B cell (primary cell): ENCODE results near the gene FARP1. TPM values are rescaled to one million over a fixed set of nuclear protein-coding genes. Genes with fewer than 3 reads are reported as not detected.

Experiments used
- ATAC-seq: fragments of 200-7000 bp; cut with Tn5 transposase; one replicate; pipeline ENCODE4 v1.10.0; 2021; ENCODE audit warnings: low read depth, mild to moderate bottlenecking, moderate number of reproducible peaks, moderate library complexity
- CTCF ChIA-PET: fragments of 350-600 bp; sonication (Branson Sonifier 250); formaldehyde crosslinking; loops from one replicate; lab custom pipeline; 2021; ENCODE audit warnings: antibody characterized with exemption, inconsistent platforms; lab: Charles Lee
- POLR2A ChIA-PET: fragments of 350-600 bp; sonication (Branson Sonifier 250); formaldehyde crosslinking; loops from one replicate; lab custom pipeline; 2021; ENCODE audit warnings: antibody characterized with exemption; lab: Charles Lee
- DNase-seq: peaks from one replicate; pipeline ENCODE4 v3.0.0; 2013
- H2AFZ ChIP-seq: 2 replicates; pipeline ENCODE4 v1.6.1; 2012; ENCODE audit warnings: mild to moderate bottlenecking, low read depth, low read length; ENCODE audit not compliant: insufficient read depth, poor library complexity, severe bottlenecking
- H3K27ac ChIP-seq, 2 donors: 1 replicate in 1 of 2; 2 replicates in 1 of 2; pipeline ENCODE4 v1.5.1; 2012 to 2013; ENCODE audit warnings: low read length in 2 of 2, mild to moderate bottlenecking in 2 of 2, moderate library complexity in 1 of 2
- H3K27me3 ChIP-seq, 4 experiments: fragments of 200-600 bp in 1 of 4; sonication (generic) in 1 of 4; replicated peaks in 1 of 4; 1 replicate in 2 of 4; 2 replicates in 2 of 4; pipeline versions ENCODE4 v1.6.1 to v1.7.0; 2013 to 2016; ENCODE audit warnings: low read length in 3 of 4, mild to moderate bottlenecking in 2 of 4, mixed read lengths in 1 of 4, moderate library complexity in 1 of 4; ENCODE audit not compliant: insufficient read depth in 4 of 4, control insufficient read depth in 3 of 4; ENCODE audit errors: control extremely low read depth in 1 of 4
- H3K36me3 ChIP-seq, 2 experiments: replicated peaks in 1 of 2; 1 replicate in 1 of 2; 2 replicates in 1 of 2; pipeline versions ENCODE4 v1.6.1 to v1.7.1; 2013; ENCODE audit warnings: low read length in 1 of 2; ENCODE audit not compliant: insufficient read depth in 2 of 2, control insufficient read depth in 1 of 2; ENCODE audit errors: control extremely low read depth in 1 of 2, extremely low read depth in 1 of 2
- H3K4me1 ChIP-seq, 2 donors: fragments of 200-600 bp in 1 of 2; sonication (generic) in 1 of 2; 1 replicate in 1 of 2; 2 replicates in 1 of 2; pipeline versions ENCODE4 v1.5.1 to v1.6.1; 2013 to 2017; ENCODE audit warnings: low read length in 2 of 2; ENCODE audit not compliant: control insufficient read depth in 2 of 2, insufficient read depth in 2 of 2
- H3K4me2 ChIP-seq: replicated peaks from 2 replicates; pipeline ENCODE3; 2012; ENCODE audit warnings: mild to moderate bottlenecking, low read depth, low read length; ENCODE audit not compliant: poor library complexity, severe bottlenecking
- H3K4me3 ChIP-seq, 5 experiments: fragments of 200-600 bp in 1 of 5; sonication (generic) in 1 of 5; 1 replicate in 3 of 5; 2 replicates in 2 of 5; pipeline versions ENCODE4 v1.5.1 to v1.7.0; 2011 to 2016; ENCODE audit warnings: low read length in 4 of 5, mild to moderate bottlenecking in 4 of 5, low read depth in 2 of 5, control low read depth in 1 of 5, moderate library complexity in 1 of 5; ENCODE audit not compliant: insufficient read depth in 1 of 5; ENCODE audit errors: control extremely low read depth in 1 of 5, extremely low read depth in 1 of 5
- H3K79me2 ChIP-seq: fragments of 200-600 bp; sonication (generic); one replicate; pipeline ENCODE4 v1.6.0; 2016; ENCODE audit warnings: low read length; ENCODE audit not compliant: control insufficient read depth, insufficient read depth
- H3K9ac ChIP-seq: fragments of 200-600 bp; sonication (generic); 2 replicates; pipeline ENCODE4 v1.6.1; 2017; ENCODE audit warnings: mild to moderate bottlenecking, low read length, moderate library complexity
- H3K9me3 ChIP-seq, 3 donors: one replicate each; pipeline versions ENCODE4 v1.6.1 to v1.7.1; 2013; ENCODE audit warnings: low read length in 2 of 3; ENCODE audit not compliant: control insufficient read depth in 2 of 3, insufficient read depth in 1 of 3; ENCODE audit errors: control extremely low read depth in 1 of 3
- H4K20me1 ChIP-seq: 2 replicates; pipeline ENCODE4 v1.6.0; 2012; ENCODE audit warnings: mild to moderate bottlenecking, low read length; ENCODE audit not compliant: insufficient read depth, control insufficient read depth, poor library complexity, severe bottlenecking
- H3K27ac Mint-ChIP-seq: one replicate; pipeline ENCODE4 v1.8.0; 2021; ENCODE audit warnings: mixed read lengths
- H3K27me3 Mint-ChIP-seq: one replicate; pipeline ENCODE4 v1.8.0; 2021; ENCODE audit warnings: mixed read lengths
- H3K4me1 Mint-ChIP-seq: one replicate; pipeline ENCODE4 v1.8.0; 2021; ENCODE audit warnings: mixed read lengths
- H3K4me3 Mint-ChIP-seq: one replicate; pipeline ENCODE4 v1.8.0; 2021; ENCODE audit warnings: mixed read lengths
- H3K9me3 Mint-ChIP-seq: one replicate; pipeline ENCODE4 v1.8.0; 2022; ENCODE audit warnings: mixed read lengths; ENCODE audit not compliant: insufficient read depth
- CTCF ChIP-seq: fragments of 200-600 bp; IDR thresholded peaks from one replicate; pipeline ENCODE4 v1.8.0; 2022; ENCODE audit warnings: antibody characterized with exemption, mild to moderate bottlenecking
- EZH2 ChIP-seq: IDR thresholded peaks from 2 replicates; pipeline ENCODE4 v1.6.1; 2012; ENCODE audit warnings: borderline replicate concordance, low read depth, mild to moderate bottlenecking, moderate library complexity, low read length; ENCODE audit not compliant: insufficient read depth, poor library complexity, severe bottlenecking
- WGBS: methylation state at CpG from one replicate; pipeline ENCODE4 v1.1.5; 2013; ENCODE audit warnings: missing lambda C conversion rate; ENCODE audit not compliant: insufficient coverage; 5-methylcytosine and 5-hydroxymethylcytosine counted together
- intact Hi-C: fragments of 100-400 bp; cut with micrococcal nuclease; formaldehyde crosslinking; loops from one replicate; pipeline ENCODE4 v1.10.0; 2022
- polyA plus RNA-seq: library from polyadenylated mRNA; depleted of rRNA; stranded (reverse); fragments of >200 nt; gene quantifications from 2 replicates; pipeline ENCODE4 v1.2.3, GENCODE V29; 2012
- total RNA-seq, 2 donors: library from RNA; stranded (reverse); fragments of 120-200 nt in 1 of 2; gene quantifications; 1 replicate in 1 of 2; 2 replicates in 1 of 2; pipeline versions ENCODE4 v1.2.3 to v1.2.4, GENCODE V29; 2013 to 2022

The FARP1 gene
- total and polyA plus RNA-seq, 2 donors (not counting 1 experiment from before 2014, with no cell fraction given) = 0.15 to 1.5 TPM

- Histone ChIP-seq H3K9ac (no peak overlapping the region), H2AFZ (no peak overlapping the region)
- no peak overlapping the region for H3K27ac Mint-ChIP-seq
Observed at GRCh38 chr13:98300956-98301641, 158.2 kb downstream of the FARP1 start.

More at GRCh38 chr13:98300956-98301641, 158.2 kb downstream of the FARP1 start:
- no peak overlapping the region for H3K4me3 Mint-ChIP-seq
- peaks cover 23% of the 10 kb centered on the region for H3K27me3 Mint-ChIP-seq
- Histone ChIP-seq H3K4me2 (no peak overlapping the region), H3K4me3 (no peak overlapping the region), H3K27me3 (no peaks in the 10 kb centered on the region), H3K79me2 (no peaks in the 10 kb centered on the region), H3K36me3 (no peaks in the 10 kb centered on the region), H3K27ac (no peak overlapping the region), H3K4me1 (no peaks in the 10 kb centered on the region), H3K9me3 (no peaks in the 10 kb centered on the region), H4K20me1 (no peaks in the 10 kb centered on the region)
- intact Hi-C loops = no loop called here
- H3K4me1 Mint-ChIP-seq = no peaks in the 10 kb centered on the region
- DNase-seq (no peak), ATAC-seq (no peak)
- POLR2A ChIA-PET = no interaction called here
- CTCF ChIA-PET = no interaction called here
- TF ChIP-seq CTCF = no peak
- TF ChIP-seq EZH2 = no peak
- no peaks in the 10 kb centered on the region for H3K9me3 Mint-ChIP-seq
- WGBS = 88% methylated on average over 6 of the region's 7 CpGs
